RCC 7860 (cell line): ENCODE measurements around the gene ACAN.

Experiments
- DNase-seq: peaks from one replicate; pipeline ENCODE4 v3.0.0-alpha.2; 2015; ENCODE audit warnings: low spot score
- FAIRE-seq: peaks from 2 replicates; lab custom pipeline; 2012; peaks lifted over from hg19 to GRCh38; lab: Jason Lieb, UNC

Gene ACAN

DNA sequence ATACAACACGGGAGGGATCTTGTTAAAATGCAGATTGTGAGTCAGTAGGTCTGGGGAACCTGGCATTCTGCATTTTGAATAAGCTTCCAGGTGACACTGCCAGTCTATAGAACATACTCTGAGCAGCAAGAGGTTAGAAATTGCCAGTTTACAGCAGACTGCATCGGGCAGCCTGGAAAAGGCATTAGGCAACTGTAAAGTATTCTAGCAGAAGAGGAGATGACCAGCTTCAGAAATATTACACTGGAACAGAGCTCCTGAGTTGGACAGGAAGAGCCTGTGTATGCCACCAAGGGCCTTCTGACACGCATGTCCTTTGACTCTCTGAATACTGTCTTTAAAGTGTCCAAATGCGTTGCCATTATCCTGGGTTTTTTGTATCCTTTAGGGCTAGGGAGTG, 2.5 kb upstream of the ACAN start:
- no peak for DNase-seq
- FAIRE-seq, result no peak

GRCh38 chr15:88802250-88802990, 816 bp upstream of the ACAN start:
- DNase-seq, result no peak
- FAIRE-seq, result no peak

- DNase-seq, result no peak
Observed at GRCh38 chr15:88802991-88803240, 320 bp upstream of the ACAN start.

GRCh38 chr15:88803920-88804247, 648 bp downstream of the ACAN start:
- FAIRE-seq, result no peak
- DNase-seq, result no peak

More at GRCh38 chr15:88802991-88803240, 320 bp upstream of the ACAN start:
- FAIRE-seq, result no peak

DNA sequence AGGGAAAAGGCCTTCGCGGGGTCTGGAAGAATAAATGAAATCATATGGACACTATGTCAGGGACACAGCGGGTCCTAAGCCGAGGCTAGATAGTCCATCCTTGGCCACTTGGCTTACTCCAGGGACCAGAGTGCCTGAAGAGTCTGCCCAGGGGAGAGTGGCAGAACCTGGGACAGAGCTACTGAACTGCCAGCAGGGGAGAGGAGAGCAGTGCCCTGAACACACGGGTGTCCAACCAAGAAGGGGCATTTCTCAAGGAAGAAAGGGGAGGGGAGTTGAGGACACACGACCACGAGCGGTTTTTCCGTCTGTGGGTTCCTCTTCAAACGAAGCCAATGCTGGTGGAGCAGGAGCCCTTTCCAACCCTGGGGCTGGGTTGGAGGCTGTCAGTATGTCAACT, 1.0 kb downstream of the ACAN start:
- DNase-seq (no peak), FAIRE-seq (no peak)

DNA sequence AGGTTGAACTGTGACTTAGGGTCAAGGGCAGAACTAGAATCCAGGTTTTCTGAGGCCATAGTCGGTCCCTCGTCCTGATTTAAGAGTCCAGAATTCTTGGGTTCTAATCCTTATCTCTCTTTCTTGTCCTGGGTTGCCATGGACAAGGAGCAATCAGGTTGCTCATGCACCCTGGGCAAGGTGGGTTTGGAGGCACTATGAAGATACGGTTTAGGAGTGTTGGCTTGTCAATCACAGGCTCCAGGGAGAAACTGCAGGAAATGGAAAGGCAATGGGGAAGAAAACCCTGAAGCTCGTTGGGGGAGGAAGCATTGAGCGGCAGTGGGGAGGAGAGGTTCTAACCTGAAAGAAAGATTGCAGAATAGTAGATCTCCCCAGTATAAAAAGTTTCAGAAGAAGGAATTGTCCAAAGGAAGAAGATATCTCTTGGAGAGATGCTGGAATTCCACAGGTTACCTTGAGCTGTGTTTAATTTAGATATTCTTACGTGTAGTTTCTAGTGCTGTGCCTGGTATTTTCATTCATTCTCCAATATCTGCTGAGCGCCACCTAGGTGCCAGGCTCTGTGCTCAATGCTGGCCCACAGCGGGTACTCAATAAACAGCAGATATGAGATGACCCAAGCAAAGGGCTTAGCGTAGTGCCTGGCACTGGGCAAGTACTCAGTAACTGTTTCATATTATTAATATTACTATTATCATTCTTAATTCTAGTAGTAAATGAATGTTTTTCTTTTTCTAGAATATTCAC, 2.0 kb downstream of the ACAN start:
- no peak for FAIRE-seq
- no peak for DNase-seq

DNA sequence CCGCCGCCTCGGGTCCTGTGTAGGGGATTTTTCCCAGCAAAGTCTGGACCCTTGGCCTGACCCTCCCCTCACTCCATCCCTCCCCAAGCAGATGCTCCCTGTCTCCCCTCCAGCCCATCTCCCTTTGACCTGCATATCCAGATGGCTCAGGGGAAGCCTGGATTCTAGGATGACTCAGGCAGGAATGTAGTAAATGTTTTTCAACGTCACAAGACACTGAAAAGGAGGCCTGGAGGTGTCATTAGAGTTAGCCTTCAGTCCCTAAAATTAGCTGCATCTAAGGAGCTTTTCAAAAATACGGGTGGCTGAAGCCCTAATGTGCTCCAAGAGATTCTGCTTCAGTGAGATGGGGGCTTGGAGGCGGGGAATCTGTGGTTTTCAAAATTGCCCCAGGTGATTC, 7.2 kb downstream of the ACAN start:
- no peak for DNase-seq
- FAIRE-seq, result no peak

DNA sequence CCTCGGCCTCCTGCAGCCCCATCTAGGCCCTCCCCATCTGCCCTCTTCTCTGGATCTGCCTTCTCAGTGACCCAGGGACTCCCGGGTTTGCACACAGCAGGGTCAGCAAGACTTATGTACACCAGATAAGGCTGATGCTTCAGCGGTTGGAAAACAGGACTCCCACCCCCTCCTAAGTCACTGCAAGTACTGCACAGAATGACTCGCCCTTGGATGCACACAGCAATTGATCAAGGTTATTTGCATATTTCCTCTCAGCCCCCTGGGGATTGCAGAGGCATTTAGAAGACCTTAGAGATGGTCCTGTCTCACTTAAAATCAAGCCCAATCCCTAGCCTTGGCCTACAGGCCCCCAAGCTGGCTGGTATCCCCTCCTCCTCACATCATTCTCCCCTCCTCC, 8.9 kb downstream of the ACAN start:
- FAIRE-seq, result no peak
- no peak for DNase-seq

GRCh38 chr15:88813960-88814359, 10.7 kb downstream of the ACAN start:
- FAIRE-seq (no peak), DNase-seq (no peak)

- no peak for DNase-seq
- FAIRE-seq, result no peak
Observed at GRCh38 chr15:88814393-88814792, 11.2 kb downstream of the ACAN start.

- FAIRE-seq (no peak), DNase-seq (no peak)
Observed at GRCh38 chr15:88818920-88819319, 15.7 kb downstream of the ACAN start.

DNA sequence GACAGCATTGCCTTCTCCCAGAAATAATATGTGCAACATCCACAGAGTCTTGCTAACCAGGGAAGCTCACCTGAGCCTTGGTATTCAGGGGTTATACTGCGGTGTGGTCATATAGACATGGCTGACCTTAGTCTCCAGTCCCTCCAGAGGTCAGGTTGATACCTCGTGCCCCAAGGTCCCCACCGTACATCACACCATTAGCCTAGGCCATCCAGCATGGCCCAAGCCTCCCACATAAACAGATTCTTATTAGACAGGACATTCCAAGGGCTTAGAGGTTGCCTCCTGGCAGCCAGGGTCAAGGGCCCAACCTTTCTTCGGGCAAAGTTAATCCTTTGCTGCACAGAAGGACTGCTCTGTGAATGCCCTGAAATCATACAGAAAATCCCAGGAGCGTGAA, 18.8 kb downstream of the ACAN start:
- no peak for DNase-seq
- FAIRE-seq, result no peak

DNA sequence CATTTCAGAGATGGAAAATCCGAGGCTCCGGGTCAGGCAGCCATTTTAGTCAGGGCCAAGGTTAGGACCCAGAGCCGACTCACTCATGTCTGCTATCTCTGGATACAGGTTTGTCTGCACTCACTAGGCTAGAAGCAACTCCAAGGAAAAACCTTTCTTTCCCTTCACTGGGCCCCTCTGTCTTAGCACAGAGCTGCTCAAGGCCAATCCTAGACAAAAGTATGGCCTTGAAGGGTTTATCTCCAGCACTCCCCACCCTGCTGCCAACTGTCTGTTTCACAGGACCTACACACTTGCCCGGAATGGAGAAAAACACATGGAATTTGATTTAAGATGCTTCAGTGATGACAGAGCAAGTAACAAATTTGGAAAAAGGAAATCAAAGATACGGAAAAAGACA, 25.6 kb downstream of the ACAN start:
- DNase-seq, result no peak
- no peak for FAIRE-seq

DNA sequence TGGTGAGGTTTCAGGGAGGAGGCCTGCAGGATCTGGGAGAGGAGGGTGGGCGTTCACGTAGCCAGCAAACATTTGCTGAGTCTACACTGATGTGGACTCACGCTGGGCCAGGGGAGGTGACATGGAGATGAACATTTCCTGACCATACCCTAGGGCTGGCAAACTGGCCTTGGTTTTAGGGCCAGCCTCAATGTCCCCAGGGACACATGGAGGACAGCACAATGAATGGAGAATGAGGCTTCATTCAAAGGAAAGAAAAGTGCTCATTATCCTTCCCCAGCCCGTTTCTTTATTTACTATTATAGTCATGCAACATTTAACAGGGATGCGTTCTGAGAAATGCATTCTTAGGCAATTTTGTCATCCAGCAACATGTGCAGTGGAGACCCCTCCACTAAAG, 26.8 kb downstream of the ACAN start:
- FAIRE-seq, result no peak
- DNase-seq, result no peak

GRCh38 chr15:88832820-88833730, 29.8 kb downstream of the ACAN start:
- no peak for FAIRE-seq
- DNase-seq, result no peak

GRCh38 chr15:88833731-88834100, 30.5 kb downstream of the ACAN start:
- DNase-seq (no peak), FAIRE-seq (no peak)

GRCh38 chr15:88834211-88834812, 31.1 kb downstream of the ACAN start:
- FAIRE-seq, result no peak
- no peak for DNase-seq

- DNase-seq (no peak), FAIRE-seq (no peak)
Observed at GRCh38 chr15:88835119-88835518, 31.9 kb downstream of the ACAN start.

DNA sequence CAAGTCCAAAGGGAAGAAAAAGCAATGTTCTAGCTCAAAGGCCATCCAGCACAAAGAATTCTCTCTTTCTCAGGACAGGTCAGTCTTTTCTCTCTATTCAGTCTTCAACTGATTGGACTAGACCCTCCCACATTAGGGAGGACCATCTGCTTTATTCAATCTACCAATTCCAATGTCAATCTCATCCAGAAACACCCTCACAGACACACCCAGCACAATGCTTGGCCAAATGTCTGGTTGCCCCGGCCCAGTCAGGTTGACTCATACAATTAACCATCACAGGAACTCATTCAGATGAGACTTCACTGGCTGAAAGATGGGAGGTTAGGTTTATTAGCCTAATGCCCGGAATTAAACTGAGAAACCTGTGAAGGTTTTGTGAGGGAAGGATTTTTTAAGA, 32.4 kb downstream of the ACAN start:
- no peak for FAIRE-seq
- DNase-seq, result no peak

GRCh38 chr15:88838667-88839066, 35.4 kb downstream of the ACAN start:
- no peak for DNase-seq

GRCh38 chr15:88839146-88839545, 35.9 kb downstream of the ACAN start:
- FAIRE-seq, result no peak
- no peak for DNase-seq

More at GRCh38 chr15:88838667-88839066, 35.4 kb downstream of the ACAN start:
- no peak for FAIRE-seq

DNA sequence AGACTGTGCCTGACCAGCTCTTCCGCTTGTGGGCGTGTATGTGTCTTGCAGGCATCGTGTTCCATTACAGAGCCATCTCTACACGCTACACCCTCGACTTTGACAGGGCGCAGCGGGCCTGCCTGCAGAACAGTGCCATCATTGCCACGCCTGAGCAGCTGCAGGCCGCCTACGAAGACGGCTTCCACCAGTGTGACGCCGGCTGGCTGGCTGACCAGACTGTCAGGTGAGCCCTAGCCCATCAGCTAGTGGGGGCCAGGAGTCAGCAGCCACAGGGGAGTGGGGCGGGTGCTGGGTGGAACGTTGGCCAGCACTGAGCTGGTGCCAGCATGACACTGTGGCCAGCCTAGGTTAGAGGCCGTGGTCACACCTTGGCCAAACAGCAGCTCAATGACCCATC, 36.7 kb downstream of the ACAN start:
- DNase-seq (no peak), FAIRE-seq (no peak)
